ENCODE results near the gene CAV1. TPM values are rescaled to one million over a fixed set of nuclear protein-coding genes. Genes with fewer than 3 reads are reported as not detected.

Gene CAV1
- total and polyA plus RNA-seq, 2 experiments from 2014 or later = 1,092 to 1,736 TPM

DNA sequence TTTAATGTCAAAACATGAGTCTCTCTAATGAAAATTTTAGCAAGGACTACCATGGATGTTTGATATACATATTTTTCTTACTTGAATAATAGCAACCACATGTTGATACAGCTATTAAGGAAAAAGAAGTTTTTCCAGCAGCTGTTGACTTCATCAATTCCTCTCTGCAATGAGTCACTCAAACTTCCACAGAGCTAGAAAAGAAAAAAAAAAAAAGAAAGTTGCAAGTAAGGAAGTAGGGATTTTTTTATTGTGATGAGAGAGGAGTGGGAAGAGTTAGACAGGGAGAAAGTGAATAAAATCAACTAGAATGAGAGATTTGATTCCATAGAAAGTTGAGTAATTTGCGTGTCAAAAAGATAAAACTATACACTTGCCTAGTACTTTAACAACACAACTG, 46.2 kb downstream of the CAV1 start:
- Histone ChIP-seq H3K4me3 (peak overlapping the region; percentile 6), H3K9me2 (ENCODE audit: insufficient read depth) (no peaks in the 10 kb centered on the region), H2AFZ (no peak overlapping the region), H3K36me3 (ENCODE audit: low read depth) (no peaks in the 10 kb centered on the region), H3K27ac (peak overlapping the region; percentile 90), H3K9me3 (ENCODE audit: low read depth) (no peaks in the 10 kb centered on the region), H3K27me3 (replicated peaks; ENCODE audit: insufficient read depth) (no peaks in the 10 kb centered on the region), H3K9ac (peak overlapping the region; percentile 45), H3K79me2 (ENCODE audit: insufficient read depth) (no peaks in the 10 kb centered on the region), H3F3A (ENCODE audit: insufficient read depth) (peaks cover 77% of the 10 kb centered on the region), H3K4me2 (ENCODE audit: unreplicated experiment) (peak overlapping the region; percentile 72), H3K4me1 (ENCODE audit: insufficient read depth) (peaks cover 85% of the 10 kb centered on the region), H4K20me1 (ENCODE audit: insufficient read depth) (no peaks in the 10 kb centered on the region)
- TF ChIP-seq EZH2phosphoT487 (IDR thresholded peaks at IDR 0.05; ENCODE audit: insufficient read depth, low read depth) (no peak), EZH2 (IDR thresholded peaks at IDR 0.05; ENCODE audit: insufficient read depth, poor library complexity, severe bottlenecking) (no peak)
- DNase-seq = peak; percentile 92
- in situ Hi-C loops (cut with MboI) = no loop called here
- WGBS, 2 experiments (ENCODE audit: low coverage in 1 of 2, low lambda C conversion rate in 2 of 2, missing lambda C conversion rate in 2 of 2) = 0% methylated on average over 1 of the region's 1 CpG

DNA sequence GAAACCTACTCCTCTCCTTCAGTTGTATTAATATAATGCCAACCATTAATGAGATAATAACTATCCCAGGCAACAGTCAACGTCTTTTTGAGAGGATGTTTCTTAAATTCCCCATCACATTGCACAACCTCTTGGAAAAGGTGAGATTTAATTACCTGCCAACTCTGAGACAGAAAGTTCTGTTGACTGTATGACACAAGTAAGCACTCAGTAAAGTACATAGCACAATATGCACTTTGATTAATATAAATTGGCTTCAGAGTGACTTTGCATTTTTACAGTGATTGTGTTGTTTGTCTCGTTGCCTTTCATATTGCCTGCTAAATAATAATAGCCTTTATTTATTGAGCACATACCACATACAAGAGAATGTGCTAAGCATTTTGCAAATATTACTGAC, 46.7 kb downstream of the CAV1 start:
- no peaks in the 10 kb centered on the region for H4K20me1 ChIP-seq (ENCODE audit: insufficient read depth)
- H3K4me2 ChIP-seq (ENCODE audit: unreplicated experiment) = peak overlapping the region; percentile 72
- H3K9me2 ChIP-seq (ENCODE audit: insufficient read depth) = no peaks in the 10 kb centered on the region
- no peak overlapping the region for H2AFZ ChIP-seq
- 27 to 33% methylated on average over 2 of the region's 2 CpGs for WGBS, 2 experiments (ENCODE audit: low coverage in 1 of 2, low lambda C conversion rate in 2 of 2, missing lambda C conversion rate in 2 of 2)
- peak overlapping the region; percentile 45 for H3K9ac ChIP-seq
- H3F3A ChIP-seq (ENCODE audit: insufficient read depth) = peaks cover 77% of the 10 kb centered on the region
- TF ChIP-seq EZH2phosphoT487 (IDR thresholded peaks at IDR 0.05; ENCODE audit: insufficient read depth, low read depth) = no peak
- TF ChIP-seq EZH2 (IDR thresholded peaks at IDR 0.05; ENCODE audit: insufficient read depth, poor library complexity, severe bottlenecking) = no peak
- in situ Hi-C loops (cut with MboI) = no loop called here
- no peak for DNase-seq
- no peaks in the 10 kb centered on the region for H3K9me3 ChIP-seq (ENCODE audit: low read depth)
- no peaks in the 10 kb centered on the region for H3K79me2 ChIP-seq (ENCODE audit: insufficient read depth)
- no peaks in the 10 kb centered on the region for H3K36me3 ChIP-seq (ENCODE audit: low read depth)
- H3K4me1 ChIP-seq (ENCODE audit: insufficient read depth) = peaks cover 85% of the 10 kb centered on the region
- 0 out of 2 replicates have a peak overlapping the region, but pooled peaks have one; percentile 6 for H3K4me3 ChIP-seq
- peak overlapping the region; percentile 90 for H3K27ac ChIP-seq
- no peaks in the 10 kb centered on the region for H3K27me3 ChIP-seq (replicated peaks; ENCODE audit: insufficient read depth)

DNA sequence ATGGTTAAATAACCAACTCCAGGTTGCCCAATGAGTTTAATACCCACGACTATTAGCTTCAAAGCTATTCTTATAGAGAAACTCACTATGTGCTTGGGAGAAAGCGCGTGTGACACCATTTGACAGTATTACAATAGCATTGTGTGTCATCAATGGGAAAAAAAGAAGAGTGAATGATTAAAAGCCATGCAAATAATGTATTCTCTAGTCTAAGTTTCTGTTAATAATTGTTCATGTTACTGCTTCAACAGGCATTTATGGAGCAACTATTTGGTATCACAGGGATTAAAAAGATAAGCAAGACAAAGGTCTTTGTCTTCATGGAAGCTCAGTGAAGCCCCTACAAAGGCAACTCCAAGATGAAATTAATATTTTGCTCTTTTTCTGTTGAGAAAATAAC, 47.2 kb downstream of the CAV1 start:
- H3K4me1 ChIP-seq (ENCODE audit: insufficient read depth) = peaks cover 84% of the 10 kb centered on the region
- in situ Hi-C loops (cut with MboI) = no loop called here
- H3K79me2 ChIP-seq (ENCODE audit: insufficient read depth) = no peaks in the 10 kb centered on the region
- 86 to 89% methylated on average over 3 of the region's 3 CpGs for WGBS, 2 experiments (ENCODE audit: low coverage in 1 of 2, low lambda C conversion rate in 2 of 2, missing lambda C conversion rate in 2 of 2)
- H3K9me3 ChIP-seq (ENCODE audit: low read depth) = no peaks in the 10 kb centered on the region
- no peaks in the 10 kb centered on the region for H4K20me1 ChIP-seq (ENCODE audit: insufficient read depth)
- no peaks in the 10 kb centered on the region for H3K9me2 ChIP-seq (ENCODE audit: insufficient read depth)
- peak overlapping the region; percentile 90 for H3K27ac ChIP-seq
- no peak for TF ChIP-seq EZH2 (IDR thresholded peaks at IDR 0.05; ENCODE audit: insufficient read depth, poor library complexity, severe bottlenecking)
- TF ChIP-seq EZH2phosphoT487 (IDR thresholded peaks at IDR 0.05; ENCODE audit: insufficient read depth, low read depth) = no peak
- DNase-seq = no peak
- H2AFZ ChIP-seq = no peak overlapping the region
- no peaks in the 10 kb centered on the region for H3K36me3 ChIP-seq (ENCODE audit: low read depth)
- no peaks in the 10 kb centered on the region for H3K27me3 ChIP-seq (replicated peaks; ENCODE audit: insufficient read depth)
- peaks cover 75% of the 10 kb centered on the region for H3F3A ChIP-seq (ENCODE audit: insufficient read depth)
- H3K4me2 ChIP-seq (ENCODE audit: unreplicated experiment) = peak overlapping the region; percentile 72
- no peak overlapping the region for H3K4me3 ChIP-seq
- peak overlapping the region; percentile 45; the same call in 1 of the 2 replicates for H3K9ac ChIP-seq

DNA sequence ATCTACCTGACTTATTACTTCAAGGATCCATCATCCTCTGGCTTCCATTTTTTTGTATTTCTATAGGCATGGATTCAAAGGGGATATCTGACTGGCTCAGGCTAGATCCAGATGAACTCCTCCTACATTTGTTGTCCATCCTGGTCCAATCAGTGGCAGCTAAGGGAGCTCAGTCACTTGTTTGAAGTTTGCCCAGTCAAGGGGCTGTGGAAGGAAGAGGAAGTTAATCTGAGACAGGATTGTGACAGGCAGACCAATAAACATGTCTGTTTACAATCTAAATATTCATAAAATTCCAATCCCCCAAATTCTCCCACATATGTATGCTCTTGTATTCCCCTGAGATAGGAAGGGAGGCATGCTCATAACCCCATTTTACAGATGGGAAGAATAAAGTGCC, 48.7 kb downstream of the CAV1 start:
- DNase-seq = no peak
- Histone ChIP-seq H3K79me2 (ENCODE audit: insufficient read depth) (no peaks in the 10 kb centered on the region), H3K27me3 (replicated peaks; ENCODE audit: insufficient read depth) (no peaks in the 10 kb centered on the region), H3K27ac (peak overlapping the region; percentile 57), H2AFZ (no peak overlapping the region), H4K20me1 (ENCODE audit: insufficient read depth) (no peaks in the 10 kb centered on the region), H3K4me1 (ENCODE audit: insufficient read depth) (peaks cover 92% of the 10 kb centered on the region), H3K4me3 (no peak overlapping the region), H3F3A (ENCODE audit: insufficient read depth) (peaks cover 79% of the 10 kb centered on the region), H3K36me3 (ENCODE audit: low read depth) (no peaks in the 10 kb centered on the region), H3K9ac (no peak overlapping the region), H3K9me3 (ENCODE audit: low read depth) (no peaks in the 10 kb centered on the region), H3K4me2 (ENCODE audit: unreplicated experiment) (no peak overlapping the region), H3K9me2 (ENCODE audit: insufficient read depth) (no peaks in the 10 kb centered on the region)
- in situ Hi-C loops (cut with MboI) = no loop called here
- no peak for TF ChIP-seq EZH2 (IDR thresholded peaks at IDR 0.05; ENCODE audit: insufficient read depth, poor library complexity, severe bottlenecking)
